Transverse colon (tissue), 3 donors: Measurements from ENCODE around the gene MKNK1.

ENCODE experiments used
- EP300 ChIP-seq: sonication (generic); formaldehyde crosslinking; IDR thresholded peaks from one replicate; pipeline ENCODE4 v1.6.1; 2017; ENCODE audit warnings: antibody characterized with exemption, low read depth
- POLR2A ChIP-seq: fragments of 450-650 bp; IDR thresholded peaks from one replicate; pipeline ENCODE4 v1.6.1; 2016; ENCODE audit warnings: antibody characterized with exemption, mild to moderate bottlenecking, moderate library complexity
- TF ChIP-seq, protein P1 (sequence below), 5 experiments: fragments of 200-600 bp in 3 of 5; fragments of 450-650 bp in 2 of 5; sonication (generic) in 3 of 5; IDR thresholded peaks; 1 replicate in 2 of 5; 2 replicates in 3 of 5; pipeline ENCODE4 v1.5.1; 2016 to 2017; ENCODE audit warnings: antibody characterized with exemption in 5 of 5, inconsistent platforms in 3 of 5, mild to moderate bottlenecking in 2 of 5, moderate library complexity in 1 of 5

DNA sequence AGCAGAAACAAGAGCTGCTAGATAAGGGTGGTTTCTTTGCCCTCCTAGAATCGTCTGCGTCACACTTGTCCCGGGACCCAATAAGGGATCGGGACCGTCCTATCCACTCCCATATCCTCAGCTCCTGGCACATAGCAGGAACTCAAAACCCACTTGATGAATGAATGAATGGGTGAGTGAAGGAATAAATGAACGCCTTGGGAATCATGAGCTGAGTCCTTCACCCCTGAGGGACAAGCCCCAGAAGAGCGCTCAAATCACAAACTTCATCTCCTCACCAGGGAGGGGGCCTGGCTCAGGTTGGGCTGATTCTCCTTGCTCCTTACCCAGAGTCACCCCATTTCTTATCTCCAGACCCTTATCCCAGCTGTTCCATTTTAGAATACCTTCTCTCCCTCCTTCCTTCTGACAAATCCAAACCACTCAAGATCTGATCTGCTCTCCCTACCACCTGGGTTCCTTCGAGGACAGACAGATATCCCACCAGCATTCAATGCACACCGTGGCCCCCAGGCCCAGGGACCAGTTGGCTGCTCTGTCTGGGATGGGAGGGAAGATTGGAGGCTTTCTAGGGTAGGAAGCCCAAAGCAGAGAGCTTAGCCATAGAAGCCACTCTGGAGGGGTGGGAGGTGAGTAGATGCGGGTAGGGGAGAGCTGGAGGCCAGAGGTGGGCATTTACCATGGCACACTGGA lies 13.2 kb upstream of the MKNK1 start:
- TF ChIP-seq, protein P1, sequence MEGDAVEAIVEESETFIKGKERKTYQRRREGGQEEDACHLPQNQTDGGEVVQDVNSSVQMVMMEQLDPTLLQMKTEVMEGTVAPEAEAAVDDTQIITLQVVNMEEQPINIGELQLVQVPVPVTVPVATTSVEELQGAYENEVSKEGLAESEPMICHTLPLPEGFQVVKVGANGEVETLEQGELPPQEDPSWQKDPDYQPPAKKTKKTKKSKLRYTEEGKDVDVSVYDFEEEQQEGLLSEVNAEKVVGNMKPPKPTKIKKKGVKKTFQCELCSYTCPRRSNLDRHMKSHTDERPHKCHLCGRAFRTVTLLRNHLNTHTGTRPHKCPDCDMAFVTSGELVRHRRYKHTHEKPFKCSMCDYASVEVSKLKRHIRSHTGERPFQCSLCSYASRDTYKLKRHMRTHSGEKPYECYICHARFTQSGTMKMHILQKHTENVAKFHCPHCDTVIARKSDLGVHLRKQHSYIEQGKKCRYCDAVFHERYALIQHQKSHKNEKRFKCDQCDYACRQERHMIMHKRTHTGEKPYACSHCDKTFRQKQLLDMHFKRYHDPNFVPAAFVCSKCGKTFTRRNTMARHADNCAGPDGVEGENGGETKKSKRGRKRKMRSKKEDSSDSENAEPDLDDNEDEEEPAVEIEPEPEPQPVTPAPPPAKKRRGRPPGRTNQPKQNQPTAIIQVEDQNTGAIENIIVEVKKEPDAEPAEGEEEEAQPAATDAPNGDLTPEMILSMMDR (IDR thresholded peaks at IDR 0.05): no peak
- no peak for TF ChIP-seq POLR2A
- TF ChIP-seq EP300: no peak
